ENCODE data around the gene COL19A1. TPM values are rescaled to one million over a fixed set of nuclear protein-coding genes. Genes with fewer than 3 reads are reported as not detected.
"Not testable (repeated sequence)": the region's sequence is repeated elsewhere in the genome, so short reads cannot be mapped to it uniquely, and the experiment has no call there.

Gene COL19A1
- total and polyA plus RNA-seq, 2 donors from 2014 or later = 0.60 to 1.1 TPM

- no peak for TF ChIP-seq CTCF (IDR thresholded peaks at IDR 0.05; ENCODE audit: borderline replicate concordance, extremely low read depth, insufficient read depth)
- DNase-seq (no peak), FAIRE-seq (no peak)
- Histone ChIP-seq H3K4me1 (ENCODE audit: control insufficient read depth in 2 of 3, insufficient read depth in 2 of 3, low read depth in 1 of 3, low read length in 3 of 3) (no peaks in the 10 kb centered on the region), H3K27ac (ENCODE audit: low read depth in 2 of 2, low read length in 2 of 2) (no peak overlapping the region), H3K27me3 (ENCODE audit: control insufficient read depth, insufficient read depth, low read length) (no peaks in the 10 kb centered on the region), H3K36me3 (ENCODE audit: control insufficient read depth in 2 of 3, insufficient read depth in 3 of 3, low read length in 3 of 3) (no peaks in the 10 kb centered on the region), H3K9me3 (ENCODE audit: control insufficient read depth in 2 of 3, insufficient read depth in 1 of 3, low read length in 3 of 3) (no peaks in the 10 kb centered on the region), H3K9ac (ENCODE audit: low read length in 3 of 3) (no peak overlapping the region), H3K4me3 (ENCODE audit: low read length in 3 of 3) (no peak overlapping the region)
- intact Hi-C loops (cut with DNase I) = no loop called here
These were observed 49.0 kb downstream of the COL19A1 start for GRCh38 chr6:69915346-69915745.

GRCh38 chr6:69917834-69918233, 51.5 kb downstream of the COL19A1 start:
- DNase-seq (no peak), FAIRE-seq (no peak)
- H3K4me3 ChIP-seq (ENCODE audit: low read length in 3 of 3) = no peak overlapping the region
- H3K27ac ChIP-seq (ENCODE audit: low read depth in 2 of 2, low read length in 2 of 2) = no peak overlapping the region
- H3K4me1 ChIP-seq (ENCODE audit: control insufficient read depth in 2 of 3, insufficient read depth in 2 of 3, low read depth in 1 of 3, low read length in 3 of 3) = no peaks in the 10 kb centered on the region
- no peaks in the 10 kb centered on the region for H3K36me3 ChIP-seq (ENCODE audit: control insufficient read depth in 2 of 3, insufficient read depth in 3 of 3, low read length in 3 of 3)
- no peaks in the 10 kb centered on the region for H3K9me3 ChIP-seq (ENCODE audit: control insufficient read depth in 2 of 3, insufficient read depth in 1 of 3, low read length in 3 of 3)
- H3K9ac ChIP-seq (ENCODE audit: low read length in 3 of 3) = no peak overlapping the region
- H3K27me3 ChIP-seq (ENCODE audit: control insufficient read depth, insufficient read depth, low read length) = no peaks in the 10 kb centered on the region
- intact Hi-C loops (cut with DNase I) = no loop called here
- TF ChIP-seq CTCF (IDR thresholded peaks at IDR 0.05; ENCODE audit: borderline replicate concordance, extremely low read depth, insufficient read depth) = no peak

GRCh38 chr6:69918813-69919475, 52.6 kb downstream of the COL19A1 start:
- FAIRE-seq (peak; percentile 30), DNase-seq (no peak)
- Histone ChIP-seq H3K9ac (ENCODE audit: low read length in 3 of 3) (no peak overlapping the region), H3K4me1 (ENCODE audit: control insufficient read depth in 2 of 3, insufficient read depth in 2 of 3, low read depth in 1 of 3, low read length in 3 of 3) (no peaks in the 10 kb centered on the region), H3K27me3 (ENCODE audit: control insufficient read depth, insufficient read depth, low read length) (no peaks in the 10 kb centered on the region), H3K27ac (ENCODE audit: low read depth in 2 of 2, low read length in 2 of 2) (no peak overlapping the region), H3K9me3 (ENCODE audit: control insufficient read depth in 2 of 3, insufficient read depth in 1 of 3, low read length in 3 of 3) (no peaks in the 10 kb centered on the region), H3K36me3 (ENCODE audit: control insufficient read depth in 2 of 3, insufficient read depth in 3 of 3, low read length in 3 of 3) (no peaks in the 10 kb centered on the region), H3K4me3 (ENCODE audit: low read length in 3 of 3) (no peak overlapping the region)
- intact Hi-C loops (cut with DNase I) = no loop called here
- TF ChIP-seq CTCF (IDR thresholded peaks at IDR 0.05; ENCODE audit: borderline replicate concordance, extremely low read depth, insufficient read depth) = no peak

- H3K27me3 ChIP-seq (ENCODE audit: control insufficient read depth, insufficient read depth, low read length); H3K9ac ChIP-seq (ENCODE audit: low read length in 3 of 3); H3K36me3 ChIP-seq (ENCODE audit: control insufficient read depth in 2 of 3, insufficient read depth in 3 of 3, low read length in 3 of 3); H3K9me3 ChIP-seq (ENCODE audit: control insufficient read depth in 2 of 3, insufficient read depth in 1 of 3, low read length in 3 of 3); H3K4me1 ChIP-seq (ENCODE audit: control insufficient read depth in 2 of 3, insufficient read depth in 2 of 3, low read depth in 1 of 3, low read length in 3 of 3); H3K4me3 ChIP-seq (ENCODE audit: low read length in 3 of 3); H3K27ac ChIP-seq (ENCODE audit: low read depth in 2 of 2, low read length in 2 of 2); intact Hi-C loops (cut with DNase I); DNase-seq: not testable (repeated sequence)
- FAIRE-seq = peak; percentile 100
These were observed 54.7 kb downstream of the COL19A1 start for GRCh38 chr6:69921066-69921465.

- DNase-seq; H3K9me3 ChIP-seq (ENCODE audit: control insufficient read depth in 2 of 3, insufficient read depth in 1 of 3, low read length in 3 of 3); intact Hi-C loops (cut with DNase I); H3K36me3 ChIP-seq (ENCODE audit: control insufficient read depth in 2 of 3, insufficient read depth in 3 of 3, low read length in 3 of 3); H3K9ac ChIP-seq (ENCODE audit: low read length in 3 of 3); H3K27ac ChIP-seq (ENCODE audit: low read depth in 2 of 2, low read length in 2 of 2); FAIRE-seq; H3K4me3 ChIP-seq (ENCODE audit: low read length in 3 of 3); H3K4me1 ChIP-seq (ENCODE audit: control insufficient read depth in 2 of 3, insufficient read depth in 2 of 3, low read depth in 1 of 3, low read length in 3 of 3); H3K27me3 ChIP-seq (ENCODE audit: control insufficient read depth, insufficient read depth, low read length): not testable (repeated sequence)
These were observed 55.3 kb downstream of the COL19A1 start for GRCh38 chr6:69921611-69922010.
